Stimulated activated naive B cell treated with anti-CD40 and anti-IgM and Interleukin-4, amounts not matched to agents 10 μg/mL and 1 μg/mL and 100 μg/mL, for 72 hours (primary cell): Measurements from ENCODE around the gene HEBP2.
"Not testable (repeated sequence)": the region's sequence is repeated elsewhere in the genome, so short reads cannot be mapped to it uniquely, and the experiment has no call there.

Source experiments
- ATAC-seq, 2 donors: fragments of 150-1000 bp; cut with Tn5 transposase; replicated peaks; 2 replicates each; pipeline ENCODE4 v1.10.0; 2021; ENCODE audit warnings: moderate library complexity in 1 of 2
- DNase-seq: peaks from one replicate; pipeline ENCODE4 v3.0.0; 2021
- H3K27ac Mint-ChIP-seq: one replicate; pipeline ENCODE4 v1.8.0; 2022; ENCODE audit warnings: mild to moderate bottlenecking, mixed read lengths
- H3K27me3 Mint-ChIP-seq, 2 donors: one replicate each; pipeline ENCODE4 v1.8.0; 2022; ENCODE audit warnings: mixed read lengths in 2 of 2
- H3K36me3 Mint-ChIP-seq, 2 donors: one replicate each; pipeline ENCODE4 v1.8.0; 2022; ENCODE audit warnings: mixed read lengths in 2 of 2, mild to moderate bottlenecking in 1 of 2
- H3K4me1 Mint-ChIP-seq, 2 donors: one replicate each; pipeline ENCODE4 v1.8.0; 2022; ENCODE audit warnings: mixed read lengths in 2 of 2, mild to moderate bottlenecking in 1 of 2
- H3K4me3 Mint-ChIP-seq, 2 donors: one replicate each; pipeline ENCODE4 v1.8.0; 2022; ENCODE audit warnings: mild to moderate bottlenecking in 2 of 2, mixed read lengths in 2 of 2, moderate library complexity in 1 of 2
- H3K9me3 Mint-ChIP-seq, 2 donors: one replicate each; pipeline ENCODE4 v1.8.0; 2022; ENCODE audit warnings: mixed read lengths in 2 of 2, mild to moderate bottlenecking in 1 of 2

The HEBP2 gene, protein sequence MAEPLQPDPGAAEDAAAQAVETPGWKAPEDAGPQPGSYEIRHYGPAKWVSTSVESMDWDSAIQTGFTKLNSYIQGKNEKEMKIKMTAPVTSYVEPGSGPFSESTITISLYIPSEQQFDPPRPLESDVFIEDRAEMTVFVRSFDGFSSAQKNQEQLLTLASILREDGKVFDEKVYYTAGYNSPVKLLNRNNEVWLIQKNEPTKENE

DNA sequence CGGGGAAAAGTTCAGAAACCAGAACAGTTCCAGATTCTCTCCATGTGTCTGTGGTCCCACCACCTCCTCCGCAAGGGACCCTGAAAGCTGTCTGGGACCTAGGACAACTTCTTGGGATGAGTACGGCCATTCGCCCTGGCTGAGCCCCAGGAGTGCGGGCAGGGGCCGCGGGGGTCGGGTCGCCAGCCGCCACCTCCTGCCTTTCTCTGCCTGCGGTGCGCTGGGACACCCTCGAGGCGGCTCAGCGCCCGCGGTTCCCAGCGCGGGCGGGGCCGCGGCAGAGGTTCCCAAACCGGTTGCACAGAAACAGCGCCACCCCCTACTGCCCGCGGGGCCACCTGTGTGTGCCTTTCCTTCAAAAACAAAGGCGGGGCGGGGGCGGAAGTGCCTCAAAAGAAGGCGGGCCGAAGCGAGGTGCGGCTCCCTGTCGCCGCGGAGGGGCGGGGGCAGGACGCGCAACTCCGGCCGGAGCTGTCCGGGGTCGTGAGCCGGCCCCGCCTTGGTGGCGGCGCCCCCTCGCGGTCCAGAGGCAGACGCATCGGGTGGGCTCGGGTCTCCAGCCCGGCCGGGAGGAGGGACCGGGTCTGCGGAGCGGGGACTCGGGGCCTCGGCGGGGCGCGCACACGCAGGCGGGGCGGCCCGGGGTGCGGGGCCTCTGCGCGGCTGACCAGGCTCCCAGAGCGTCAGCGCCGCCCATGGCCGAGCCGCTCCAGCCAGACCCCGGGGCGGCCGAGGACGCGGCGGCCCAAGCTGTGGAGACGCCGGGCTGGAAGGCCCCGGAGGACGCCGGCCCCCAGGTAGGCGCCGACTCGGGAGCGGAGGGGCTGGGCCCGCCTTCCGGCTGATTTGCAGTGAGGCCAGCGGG is at the start of gene HEBP2:
TSS of gene HEBP2 (plus strand) at position 423 of the 865 bp plus-strand sequence. CDS start at position 696, 273 bp downstream.
- DNase-seq (peak; percentile 87), ATAC-seq (peak; percentile 89 to 91)
- no peaks in the 10 kb centered on the region for H3K27me3 Mint-ChIP-seq
- H3K36me3 Mint-ChIP-seq: peaks cover 13 to 22% of the 10 kb centered on the region in 2 donors
- peak within 1 kb of the TSS; percentile 84 for H3K27ac Mint-ChIP-seq
- H3K4me3 Mint-ChIP-seq: peak within 1 kb of the TSS; percentile 85 to 89
- H3K4me1 Mint-ChIP-seq: peaks cover 17 to 24% of the 10 kb centered on the region in 2 donors
- no peaks in the 10 kb centered on the region for H3K9me3 Mint-ChIP-seq

GRCh38 chr6:138357928-138358327 is 46.1 kb upstream of the HEBP2 start:
- no peak for DNase-seq
- Mint-ChIP-seq H3K4me3 (no peak overlapping the region), H3K27ac (no peak overlapping the region), H3K27me3 (peaks cover 26 to 33% of the 10 kb centered on the region in 2 donors), H3K4me1 (no peaks in the 10 kb centered on the region), H3K36me3 (no peaks in the 10 kb centered on the region), H3K9me3 (peaks cover 0 to 3% of the 10 kb centered on the region in 2 donors)
- ATAC-seq: no peak

DNA sequence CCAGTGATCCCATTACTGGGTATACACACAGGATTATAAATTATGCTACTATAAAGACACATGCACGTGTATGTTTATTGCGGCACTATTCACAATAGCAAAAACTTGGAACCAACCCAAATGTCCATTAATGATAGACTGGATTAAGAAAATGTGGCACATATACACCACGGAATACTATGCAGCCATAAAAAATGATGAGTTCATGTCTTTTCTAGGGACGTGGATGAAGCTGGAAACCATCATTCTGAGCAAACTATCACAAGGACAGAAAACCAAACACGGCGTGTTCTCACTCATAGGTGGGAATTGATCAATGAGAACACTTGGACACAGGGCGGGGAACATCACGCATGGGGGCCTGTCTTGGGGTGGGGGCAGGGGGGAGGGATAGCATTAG is 35.3 kb upstream of the HEBP2 start:
- H3K4me1 Mint-ChIP-seq, H3K27ac Mint-ChIP-seq, DNase-seq, H3K36me3 Mint-ChIP-seq, H3K4me3 Mint-ChIP-seq, ATAC-seq, H3K9me3 Mint-ChIP-seq: not testable (repeated sequence)
- peaks cover 37 to 39% of the 10 kb centered on the region in 2 donors for H3K27me3 Mint-ChIP-seq

DNA sequence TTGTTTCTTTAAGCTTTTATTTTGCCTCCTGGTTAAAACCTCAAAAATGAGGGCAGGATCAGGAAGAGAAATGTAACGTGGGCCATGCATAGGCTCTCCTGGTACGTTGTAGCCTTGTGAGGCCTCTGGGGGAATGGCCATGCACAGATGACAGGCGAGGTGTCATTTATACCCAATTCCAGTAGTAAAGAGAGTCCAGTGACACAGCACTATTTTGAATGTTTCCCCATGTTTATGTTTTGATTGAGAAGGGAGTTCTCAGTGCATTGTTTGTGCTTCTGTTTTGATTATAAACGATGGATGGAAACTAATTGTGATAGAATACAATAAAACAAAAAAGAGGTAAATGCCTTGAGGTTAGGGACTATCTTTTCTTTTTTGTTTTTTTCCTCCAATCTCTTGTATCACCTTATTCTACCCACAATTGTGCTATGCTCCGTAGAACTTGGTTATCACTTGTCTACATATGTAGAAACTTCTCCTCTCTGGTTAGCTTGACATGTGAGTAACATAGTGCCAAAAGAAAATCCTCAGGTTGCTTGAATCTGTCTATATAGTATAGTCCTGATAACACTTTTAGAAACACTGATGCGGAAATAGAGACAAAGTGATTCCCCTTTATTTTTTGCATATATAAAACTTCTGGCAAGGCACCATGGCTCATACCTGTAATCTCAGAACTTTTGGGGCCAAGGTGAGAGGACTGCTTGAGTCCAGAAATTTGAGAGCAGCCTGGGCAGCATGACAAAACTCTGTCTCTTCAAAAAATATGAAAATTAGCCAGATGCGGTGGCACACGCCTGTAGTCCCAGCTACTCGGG is 33.2 kb upstream of the HEBP2 start:
- DNase-seq (no peak), ATAC-seq (no peak)
- Mint-ChIP-seq H3K27me3 (peaks cover 20 to 21% of the 10 kb centered on the region in 2 donors), H3K9me3 (peaks cover 4 to 5% of the 10 kb centered on the region in 2 donors), H3K27ac (no peak overlapping the region), H3K4me3 (no peak overlapping the region), H3K4me1 (no peaks in the 10 kb centered on the region), H3K36me3 (peaks cover 0 to 2% of the 10 kb centered on the region in 2 donors)

GRCh38 chr6:138371452-138371711 is 32.6 kb upstream of the HEBP2 start:
- ATAC-seq (no peak), DNase-seq (no peak)
- Mint-ChIP-seq H3K4me1 (no peaks in the 10 kb centered on the region), H3K27me3 (peaks cover 15 to 16% of the 10 kb centered on the region in 2 donors), H3K4me3 (no peak overlapping the region), H3K36me3 (peaks cover 0 to 2% of the 10 kb centered on the region in 2 donors), H3K27ac (no peak overlapping the region), H3K9me3 (peaks cover 4 to 5% of the 10 kb centered on the region in 2 donors)

DNA sequence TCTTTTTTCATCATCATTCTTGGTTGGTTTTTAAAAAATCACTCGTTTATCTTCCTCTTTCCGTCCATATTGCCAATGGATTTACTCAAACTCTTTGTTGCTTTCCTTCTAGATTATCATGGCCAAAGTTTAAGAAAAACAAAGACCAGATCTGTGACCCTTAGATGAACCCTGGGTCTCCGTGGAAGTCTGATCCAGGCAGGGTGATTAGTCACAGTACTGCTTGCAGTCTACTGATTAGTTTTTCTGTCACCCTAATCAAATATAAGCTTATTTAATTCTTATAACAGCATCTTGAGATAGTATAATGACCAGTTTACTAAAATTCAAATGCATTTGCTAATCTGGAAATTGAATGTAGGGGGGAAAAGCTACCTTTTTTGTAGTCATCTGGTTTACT is 32.3 kb upstream of the HEBP2 start:
- Mint-ChIP-seq H3K4me3 (no peak overlapping the region), H3K36me3 (peaks cover 0 to 2% of the 10 kb centered on the region in 2 donors), H3K27me3 (peaks cover 12 to 13% of the 10 kb centered on the region in 2 donors), H3K4me1 (no peaks in the 10 kb centered on the region), H3K27ac (no peak overlapping the region), H3K9me3 (peaks cover 4 to 5% of the 10 kb centered on the region in 2 donors)
- DNase-seq: no peak
- ATAC-seq: no peak

DNA sequence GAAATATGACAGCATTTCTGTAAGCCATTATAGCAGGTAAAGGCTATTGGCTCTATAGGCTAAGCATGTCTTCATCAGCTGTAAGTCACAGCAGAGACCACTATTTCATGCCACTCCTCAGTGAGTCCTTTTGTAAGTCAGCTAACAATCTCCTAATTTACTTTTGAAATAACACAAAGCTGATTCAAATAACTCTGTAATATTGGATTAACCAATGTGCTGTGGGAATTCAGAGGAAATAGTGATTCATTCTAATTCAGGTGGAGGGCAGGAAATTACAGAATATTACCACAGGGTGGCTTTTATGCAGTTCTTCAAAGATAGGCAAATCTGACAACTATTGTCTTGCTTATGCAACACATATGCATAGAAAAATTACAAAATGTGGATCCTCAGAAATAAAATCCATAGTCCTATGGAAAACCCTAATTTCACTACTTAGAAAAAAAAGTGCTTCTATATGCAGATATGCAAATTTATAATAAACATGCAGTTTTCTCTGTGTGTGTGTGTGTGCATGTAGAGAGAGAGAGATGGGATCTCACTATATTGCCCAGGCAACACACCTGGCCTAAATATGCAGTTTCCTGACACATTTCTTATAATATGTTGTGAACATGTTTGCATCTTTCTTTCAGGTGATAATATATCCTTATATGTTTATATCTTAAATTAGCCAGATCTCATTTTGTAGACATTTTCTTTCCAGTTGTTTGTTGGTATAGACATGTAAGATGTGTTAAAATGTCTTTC is 31.1 kb upstream of the HEBP2 start:
- DNase-seq (no peak), ATAC-seq (no peak)
- H3K4me3 Mint-ChIP-seq: no peak overlapping the region
- no peak overlapping the region for H3K27ac Mint-ChIP-seq
- no peaks in the 10 kb centered on the region for H3K36me3 Mint-ChIP-seq
- H3K9me3 Mint-ChIP-seq: no peaks in the 10 kb centered on the region
- H3K4me1 Mint-ChIP-seq: no peaks in the 10 kb centered on the region
- H3K27me3 Mint-ChIP-seq: peaks cover under 1 to 3% of the 10 kb centered on the region in 2 donors

DNA sequence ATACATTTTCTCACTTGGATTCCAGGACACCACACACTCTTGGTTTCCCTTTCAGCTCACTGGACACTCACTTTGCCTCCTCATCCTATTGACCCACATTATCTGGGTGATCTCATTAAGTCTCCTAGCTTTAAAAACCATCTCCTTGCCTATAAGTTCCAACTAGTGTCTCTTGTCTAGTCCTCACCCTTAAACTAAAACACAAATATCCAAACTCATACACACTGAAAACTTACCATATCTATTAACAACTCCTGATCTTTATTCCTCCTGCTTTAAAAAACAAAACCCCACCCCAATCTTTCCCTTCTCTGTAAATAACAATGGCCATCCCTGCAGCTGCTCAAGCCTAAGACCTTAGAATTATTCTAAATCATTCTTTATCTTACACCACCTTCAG is 29.8 kb upstream of the HEBP2 start:
- Mint-ChIP-seq H3K9me3 (no peaks in the 10 kb centered on the region), H3K27ac (no peak overlapping the region), H3K4me3 (no peak overlapping the region), H3K27me3 (no peaks in the 10 kb centered on the region), H3K36me3 (no peaks in the 10 kb centered on the region), H3K4me1 (no peaks in the 10 kb centered on the region)
- no peak for DNase-seq
- no peak for ATAC-seq

GRCh38 chr6:138374815-138375214 is 29.2 kb upstream of the HEBP2 start:
- Mint-ChIP-seq H3K9me3 (no peaks in the 10 kb centered on the region), H3K27ac (no peak overlapping the region), H3K4me3 (no peak overlapping the region), H3K27me3 (no peaks in the 10 kb centered on the region), H3K4me1 (no peaks in the 10 kb centered on the region), H3K36me3 (no peaks in the 10 kb centered on the region)
- ATAC-seq (no peak), DNase-seq (no peak)

DNA sequence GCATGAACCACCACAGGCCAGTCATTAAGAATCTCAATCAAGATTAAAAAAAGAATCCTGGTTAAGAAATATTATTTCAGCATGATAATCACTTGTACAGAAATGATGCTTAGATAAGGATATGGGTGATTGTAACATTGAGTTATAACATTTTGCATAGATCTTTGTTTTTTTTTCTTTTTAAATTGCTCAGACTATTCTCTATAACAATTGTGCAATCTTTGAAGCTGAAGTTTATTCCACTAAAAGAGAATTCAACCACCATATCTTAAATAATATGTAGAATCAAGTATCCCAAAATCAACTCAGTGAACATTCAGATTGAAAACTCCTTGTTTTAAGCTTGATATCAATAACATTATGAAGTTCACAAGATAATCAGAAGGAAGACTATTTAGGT is 27.0 kb upstream of the HEBP2 start:
- ATAC-seq (no peak), DNase-seq (no peak)
- Mint-ChIP-seq H3K27ac (no peak overlapping the region), H3K9me3 (no peaks in the 10 kb centered on the region), H3K27me3 (no peaks in the 10 kb centered on the region), H3K4me1 (no peaks in the 10 kb centered on the region), H3K36me3 (no peaks in the 10 kb centered on the region), H3K4me3 (no peak overlapping the region)

DNA sequence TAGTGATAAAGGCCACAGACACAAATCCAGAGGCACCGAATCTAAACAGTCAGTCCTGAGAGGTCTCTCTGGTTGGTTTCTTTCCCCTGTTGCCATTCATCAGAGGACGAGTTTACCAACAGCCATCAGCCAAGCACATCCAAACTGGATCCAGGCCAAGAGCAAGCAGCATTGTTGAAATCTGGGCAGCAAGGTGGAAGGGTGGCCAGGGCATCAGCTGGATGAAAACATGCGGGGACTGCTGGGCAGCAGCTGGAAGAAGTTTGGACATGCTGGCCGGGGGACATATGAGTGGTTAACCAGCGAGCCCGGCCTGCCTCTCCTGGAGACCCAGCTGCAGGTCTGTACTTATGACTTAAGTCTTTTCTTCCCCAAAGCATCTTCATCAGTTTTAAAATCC is 26.2 kb upstream of the HEBP2 start, which contains the start of gene SMIM28:
TSS of gene SMIM28 (plus strand) at position 62 of the 400 bp plus-strand sequence. CDS start at position 230, 168 bp downstream.
- no peak within 1 kb of the TSS for H3K27ac Mint-ChIP-seq

DNA sequence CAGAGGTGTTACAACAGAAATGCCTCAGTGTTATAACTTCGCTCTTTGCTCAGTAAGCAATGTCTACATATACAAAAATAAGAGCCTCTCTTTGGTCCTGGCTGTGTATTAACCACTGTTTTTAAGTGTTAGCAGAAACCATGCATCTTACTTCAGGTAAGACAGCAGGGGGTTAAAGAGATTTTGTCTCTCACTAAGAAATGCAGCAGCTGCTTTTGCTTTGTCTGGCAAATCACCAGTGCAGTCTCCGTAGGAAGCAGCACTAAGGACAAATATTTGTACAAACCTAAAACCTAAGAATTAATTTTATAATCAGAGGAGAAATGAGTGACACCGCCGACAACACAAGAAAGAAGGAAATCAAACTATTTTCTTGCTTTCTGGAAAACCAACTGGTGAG is 25.6 kb upstream of the HEBP2 start:
- no peak for ATAC-seq

More for the DNA sequence above, 26.2 kb upstream of the HEBP2 start, which contains the start of gene SMIM28:
- Mint-ChIP-seq H3K9me3 (no peaks in the 10 kb centered on the region), H3K4me1 (no peaks in the 10 kb centered on the region), H3K36me3 (no peaks in the 10 kb centered on the region), H3K27me3 (peaks cover 0 to 5% of the 10 kb centered on the region in 2 donors), H3K4me3 (no peak within 1 kb of the TSS)
- ATAC-seq (no peak), DNase-seq (no peak)

GRCh38 chr6:138382498-138383265 is 21.3 kb upstream of the HEBP2 start:
- peaks cover 0 to 5% of the 10 kb centered on the region in 2 donors for H3K27me3 Mint-ChIP-seq

More for the DNA sequence above, 25.6 kb upstream of the HEBP2 start:
- no peak for DNase-seq
- H3K36me3 Mint-ChIP-seq: no peaks in the 10 kb centered on the region
- H3K4me1 Mint-ChIP-seq: no peaks in the 10 kb centered on the region
- no peak overlapping the region for H3K27ac Mint-ChIP-seq
- no peaks in the 10 kb centered on the region for H3K9me3 Mint-ChIP-seq
- H3K4me3 Mint-ChIP-seq: no peak overlapping the region
- peaks cover 0 to 5% of the 10 kb centered on the region in 2 donors for H3K27me3 Mint-ChIP-seq

More at GRCh38 chr6:138382498-138383265, 21.3 kb upstream of the HEBP2 start:
- H3K4me3 Mint-ChIP-seq: no peak overlapping the region
- ATAC-seq (no peak), DNase-seq (no peak)
- no peaks in the 10 kb centered on the region for H3K4me1 Mint-ChIP-seq
- no peaks in the 10 kb centered on the region for H3K36me3 Mint-ChIP-seq
- no peak overlapping the region for H3K27ac Mint-ChIP-seq
- H3K9me3 Mint-ChIP-seq: no peaks in the 10 kb centered on the region
